CD14-positive monocyte (primary cell): ENCODE data around the gene ANXA1. TPM values are rescaled to one million over a fixed set of nuclear protein-coding genes. Genes with fewer than 3 reads are reported as not detected.

Source experiments
- DNase-seq, 3 donors: peaks; one replicate each; pipeline ENCODE4 v3.0.0-alpha.2; 2011 to 2022
- H2AFZ ChIP-seq: 2 replicates; pipeline ENCODE4 v1.6.0; 2012; ENCODE audit warnings: mild to moderate bottlenecking, low read depth, low read length, inconsistent platforms; ENCODE audit not compliant: insufficient read depth, poor library complexity, severe bottlenecking
- H3K27ac ChIP-seq, 2 donors: 1 replicate in 1 of 2; 2 replicates in 1 of 2; pipeline ENCODE4 v1.5.1; 2012 to 2013; ENCODE audit warnings: low read length in 2 of 2, control low read depth in 1 of 2, inconsistent platforms in 1 of 2, low read depth in 1 of 2, mild to moderate bottlenecking in 1 of 2
- H3K27me3 ChIP-seq, 2 donors: one replicate each; pipeline versions ENCODE4 v1.6.0 to v1.6.1; 2011 to 2013; ENCODE audit warnings: low read length in 2 of 2; ENCODE audit not compliant: control insufficient read depth in 2 of 2, insufficient read depth in 2 of 2
- H3K36me3 ChIP-seq, 2 donors: replicated peaks in 1 of 2; 1 replicate in 1 of 2; 2 replicates in 1 of 2; pipeline versions ENCODE4 v1.5.1 to v1.6.1; 2012 to 2013; ENCODE audit warnings: low read length in 2 of 2, control low read depth in 1 of 2, inconsistent platforms in 1 of 2, mild to moderate bottlenecking in 1 of 2; ENCODE audit not compliant: insufficient read depth in 2 of 2, control insufficient read depth in 1 of 2
- H3K4me1 ChIP-seq, 2 donors: 1 replicate in 1 of 2; 2 replicates in 1 of 2; pipeline versions ENCODE4 v1.5.1 to v1.6.1; 2012 to 2013; ENCODE audit warnings: low read length in 2 of 2, control low read depth in 1 of 2, inconsistent platforms in 1 of 2, mild to moderate bottlenecking in 1 of 2, moderate library complexity in 1 of 2; ENCODE audit not compliant: insufficient read depth in 2 of 2, control insufficient read depth in 1 of 2
- H3K4me2 ChIP-seq: replicated peaks from 2 replicates; pipeline ENCODE3; 2012; ENCODE audit warnings: low read length, moderate library complexity, mild to moderate bottlenecking; ENCODE audit not compliant: poor library complexity, severe bottlenecking; ENCODE audit errors: extremely low read depth
- H3K4me3 ChIP-seq, 3 experiments: fragments of 200-600 bp in 1 of 3; sonication (generic) in 1 of 3; replicated peaks in 1 of 3; 1 replicate in 2 of 3; 2 replicates in 1 of 3; pipeline ENCODE4 v1.5.1; 2011 to 2013; ENCODE audit warnings: low read length in 3 of 3, mild to moderate bottlenecking in 3 of 3, control low read depth in 2 of 3, low read depth in 2 of 3, inconsistent platforms in 1 of 3, moderate library complexity in 1 of 3
- H3K79me2 ChIP-seq: 2 replicates; pipeline ENCODE4 v1.6.0; 2012; ENCODE audit warnings: mild to moderate bottlenecking, control low read depth, inconsistent platforms, low read length, moderate library complexity; ENCODE audit not compliant: insufficient read depth
- H3K9ac ChIP-seq: 2 replicates; pipeline ENCODE4 v1.6.0; 2017; ENCODE audit warnings: low read length, mild to moderate bottlenecking; ENCODE audit not compliant: insufficient read depth, poor library complexity, severe bottlenecking
- H3K9me3 ChIP-seq, 2 donors: replicated peaks in 1 of 2; 1 replicate in 1 of 2; 2 replicates in 1 of 2; pipeline versions ENCODE4 v1.5.1 to v1.6.1; 2012 to 2013; ENCODE audit warnings: low read length in 2 of 2, control low read depth in 1 of 2; ENCODE audit not compliant: control insufficient read depth in 1 of 2, insufficient read depth in 1 of 2
- H4K20me1 ChIP-seq: 2 replicates; pipeline ENCODE4 v1.6.0; 2012; ENCODE audit warnings: mild to moderate bottlenecking, low read length, control low read depth, moderate library complexity; ENCODE audit not compliant: insufficient read depth
- H3K27ac Mint-ChIP-seq, 7 donors: one replicate each; pipeline ENCODE4 v1.8.0; 2020; ENCODE audit warnings: mild to moderate bottlenecking in 7 of 7, mixed read lengths in 7 of 7, moderate library complexity in 6 of 7, inconsistent platforms in 2 of 7
- H3K27me3 Mint-ChIP-seq, 3 donors: one replicate each; pipeline ENCODE4 v1.8.0; 2021 to 2022; ENCODE audit warnings: low read depth in 3 of 3, mild to moderate bottlenecking in 3 of 3, mixed read lengths in 3 of 3, moderate library complexity in 3 of 3, inconsistent platforms in 1 of 3
- H3K36me3 Mint-ChIP-seq, 2 donors: one replicate each; pipeline ENCODE4 v1.8.0; 2020; ENCODE audit warnings: mixed read lengths in 2 of 2, inconsistent platforms in 1 of 2, mild to moderate bottlenecking in 1 of 2
- H3K4me1 Mint-ChIP-seq: one replicate; pipeline ENCODE4 v1.8.0; 2020; ENCODE audit warnings: mild to moderate bottlenecking, mixed read lengths
- H3K4me3 Mint-ChIP-seq, 2 donors: one replicate each; pipeline ENCODE4 v1.8.0; 2020; ENCODE audit warnings: mild to moderate bottlenecking in 2 of 2, mixed read lengths in 2 of 2, moderate library complexity in 1 of 2
- H3K9me3 Mint-ChIP-seq, 7 donors: one replicate each; pipeline ENCODE4 v1.8.0; 2020 to 2022; ENCODE audit warnings: mixed read lengths in 7 of 7, mild to moderate bottlenecking in 6 of 7, moderate library complexity in 6 of 7, inconsistent platforms in 2 of 7
- CTCF ChIP-seq: fragments of 200-600 bp; IDR thresholded peaks from one replicate; pipeline ENCODE4 v1.8.0; 2022; ENCODE audit warnings: antibody characterized with exemption, mild to moderate bottlenecking
- WGBS: methylation state at CpG from one replicate; pipeline ENCODE4 v1.1.5; 2013; ENCODE audit warnings: missing lambda C conversion rate; ENCODE audit not compliant: insufficient coverage; 5-methylcytosine and 5-hydroxymethylcytosine counted together
- intact Hi-C, 2 donors: fragments of 100-400 bp; cut with micrococcal nuclease; formaldehyde crosslinking; loops; one replicate each; pipeline versions ENCODE4 v1.15.0 to v1.15.1; 2023
- polyA plus RNA-seq, 3 donors: library from polyadenylated mRNA; depleted of rRNA in 1 of 3; unstranded in 2 of 3; stranded (reverse) in 1 of 3; fragments of 300-500 nt in 2 of 3; fragments of >200 nt in 1 of 3; fragmentation: Illumina TruSeq in 2 of 3; gene quantifications; 1 replicate in 2 of 3; 2 replicates in 1 of 3; pipeline ENCODE4 v1.2.3, GENCODE V29; 2012 to 2021

ANXA1 gene
- polyA plus RNA-seq, 3 donors = 992 to 1,546 (median 1,157) TPM

- no peak overlapping the region for H3K4me3 Mint-ChIP-seq
- H3K36me3 Mint-ChIP-seq = no peaks in the 10 kb centered on the region
- no peaks in the 10 kb centered on the region for H3K79me2 ChIP-seq
- peaks cover 14% of the 10 kb centered on the region for H3K4me1 Mint-ChIP-seq
- H3K4me3 ChIP-seq = no peak overlapping the region
- no peak overlapping the region for H2AFZ ChIP-seq
- no CpG with 5 or more reads among the region's 1 CpG for WGBS
- no peaks in the 10 kb centered on the region for H4K20me1 ChIP-seq
- no peak overlapping the region for H3K27ac ChIP-seq
- H3K4me1 ChIP-seq = peaks cover 13% of the 10 kb centered on the region in 2 donors
- intact Hi-C loops = no loop called here
- no peak overlapping the region for H3K9ac ChIP-seq
- no peaks in the 10 kb centered on the region for H3K9me3 Mint-ChIP-seq
- DNase-seq = no peak
- H3K36me3 ChIP-seq = no peaks in the 10 kb centered on the region
- H3K27ac Mint-ChIP-seq = no peak overlapping the region
- no peaks in the 10 kb centered on the region for H3K9me3 ChIP-seq
- no peaks in the 10 kb centered on the region for H3K27me3 ChIP-seq
- peaks cover 0 to 3% (median 0%) of the 10 kb centered on the region in 3 donors for H3K27me3 Mint-ChIP-seq
- no peak overlapping the region for H3K4me2 ChIP-seq
- TF ChIP-seq CTCF = no peak
These were observed 26.0 kb upstream of the ANXA1 start for GRCh38 chr9:73125651-73126050.

GRCh38 chr9:73129941-73130685 lies 21.6 kb upstream of the ANXA1 start:
- H3K4me3 ChIP-seq = no peak overlapping the region
- H3K36me3 ChIP-seq = no peaks in the 10 kb centered on the region
- no peak overlapping the region for H3K9ac ChIP-seq
- TF ChIP-seq CTCF = no peak
- H3K9me3 ChIP-seq = no peaks in the 10 kb centered on the region
- Mint-ChIP-seq H3K4me3 (no peak overlapping the region), H3K4me1 (peaks cover 23% of the 10 kb centered on the region), H3K9me3 (no peaks in the 10 kb centered on the region), H3K27ac (peak overlapping the region; percentile 6 to 85 (median 73)), H3K27me3 (peaks cover 0 to 3% (median 0%) of the 10 kb centered on the region in 3 donors), H3K36me3 (no peaks in the 10 kb centered on the region)
- H2AFZ ChIP-seq = no peak overlapping the region
- H3K4me1 ChIP-seq = peaks cover 23 to 32% of the 10 kb centered on the region in 2 donors
- intact Hi-C loops = loop anchor here in 1 of 2 donors (5.0 kb wide), 1 partner anchor 42 kb away; no protein-coding TSS in a partner anchor
- no peaks in the 10 kb centered on the region for H4K20me1 ChIP-seq
- no peak overlapping the region for H3K4me2 ChIP-seq
- H3K79me2 ChIP-seq = no peaks in the 10 kb centered on the region
- no peaks in the 10 kb centered on the region for H3K27me3 ChIP-seq
- H3K27ac ChIP-seq = peak overlapping the region in 1 of 2 donors; percentile 54
- peak in 2 of 3 donors; percentile 31 to 62 for DNase-seq
- WGBS = 100% methylated on average over 2 of the region's 6 CpGs
